ENCODE data around the gene SNX18. TPM values are rescaled to one million over a fixed set of nuclear protein-coding genes. Genes with fewer than 3 reads are reported as not detected.

SNX18 gene, protein sequence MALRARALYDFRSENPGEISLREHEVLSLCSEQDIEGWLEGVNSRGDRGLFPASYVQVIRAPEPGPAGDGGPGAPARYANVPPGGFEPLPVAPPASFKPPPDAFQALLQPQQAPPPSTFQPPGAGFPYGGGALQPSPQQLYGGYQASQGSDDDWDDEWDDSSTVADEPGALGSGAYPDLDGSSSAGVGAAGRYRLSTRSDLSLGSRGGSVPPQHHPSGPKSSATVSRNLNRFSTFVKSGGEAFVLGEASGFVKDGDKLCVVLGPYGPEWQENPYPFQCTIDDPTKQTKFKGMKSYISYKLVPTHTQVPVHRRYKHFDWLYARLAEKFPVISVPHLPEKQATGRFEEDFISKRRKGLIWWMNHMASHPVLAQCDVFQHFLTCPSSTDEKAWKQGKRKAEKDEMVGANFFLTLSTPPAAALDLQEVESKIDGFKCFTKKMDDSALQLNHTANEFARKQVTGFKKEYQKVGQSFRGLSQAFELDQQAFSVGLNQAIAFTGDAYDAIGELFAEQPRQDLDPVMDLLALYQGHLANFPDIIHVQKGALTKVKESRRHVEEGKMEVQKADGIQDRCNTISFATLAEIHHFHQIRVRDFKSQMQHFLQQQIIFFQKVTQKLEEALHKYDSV
- total RNA-seq = 96.2 and 99.1 TPM in 2 replicates

DNA sequence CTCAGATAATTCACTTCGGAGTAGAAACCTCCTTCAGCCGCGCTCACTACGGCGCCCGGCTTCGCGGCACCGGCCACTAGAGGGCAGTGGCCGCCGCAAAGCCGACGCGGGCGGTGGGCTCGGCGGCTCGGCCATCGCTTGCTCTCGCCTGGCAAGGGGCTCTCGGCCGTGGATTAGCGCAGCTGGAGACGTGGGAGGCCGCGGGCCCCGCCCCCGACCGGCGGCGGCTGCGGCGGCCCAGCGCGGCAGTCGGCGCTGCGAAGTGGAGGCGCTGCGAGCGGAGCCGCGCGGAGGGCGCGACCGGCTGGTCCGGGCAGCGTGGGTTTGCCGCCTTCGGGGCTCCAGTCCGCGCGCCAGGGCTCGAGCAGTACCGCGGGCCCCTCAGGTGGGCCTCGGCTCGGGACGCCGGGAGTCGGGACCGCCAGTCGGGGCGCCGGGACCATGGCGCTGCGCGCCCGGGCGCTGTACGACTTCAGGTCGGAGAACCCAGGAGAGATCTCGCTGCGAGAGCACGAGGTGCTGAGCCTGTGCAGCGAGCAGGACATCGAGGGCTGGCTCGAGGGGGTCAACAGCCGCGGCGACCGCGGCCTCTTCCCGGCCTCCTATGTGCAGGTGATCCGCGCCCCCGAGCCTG, at the start of gene SNX18:
Gene SNX18 (plus strand): TSS at position 248 of the 634 bp plus-strand sequence. CDS start 194 bp downstream, at position 442.

Other genes with a start within 250 kb of the SNX18 start
- gene ARL15, start 207.2 kb upstream of the SNX18 start, total RNA-seq = 18.9 and 22.6 TPM in 2 replicates
- not detected in 2 replicates for gene HSPB3, start 62.1 kb upstream of the SNX18 start, total RNA-seq